ENCODE results near the gene RMRP. TPM values are rescaled to one million over a fixed set of nuclear protein-coding genes. Genes with fewer than 3 reads are reported as not detected.
A peak's percentile ranks its signal among the peaks of the same experiment; 100 is the strongest.

The RMRP gene
- polyA plus RNA-seq, 1 donor (not counting 4 experiments of a cell fraction or from before 2014, with no cell fraction given): 21.6 TPM

DNA sequence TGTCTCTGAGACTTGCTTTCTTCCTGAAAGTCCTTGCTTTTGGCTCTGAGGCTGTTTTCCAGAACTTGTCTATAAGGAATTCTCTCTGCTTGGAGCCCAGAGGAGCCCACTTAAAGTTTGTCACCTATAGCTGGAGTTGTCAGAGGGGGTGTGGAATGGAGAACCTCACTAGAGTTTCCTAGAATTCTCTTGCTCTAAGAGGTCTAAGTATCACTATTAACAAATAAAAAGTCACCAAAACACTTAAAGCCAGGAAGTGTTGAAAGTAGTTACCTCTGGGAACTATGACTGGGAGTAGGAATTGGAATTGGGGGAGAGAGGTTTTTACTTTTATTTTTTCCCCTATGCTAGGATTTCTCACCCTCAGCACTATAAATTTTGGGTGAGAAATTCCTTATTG is 22.1 kb downstream of the RMRP start:
- H3K9me1 ChIP-seq (ENCODE audit: control insufficient read depth, extremely low read depth, insufficient read depth, low read length): no peaks in the 10 kb centered on the region
- DNase-seq (ENCODE audit: low read depth, low spot score): no peak
- no peaks in the 10 kb centered on the region for H4K20me1 ChIP-seq (ENCODE audit: control insufficient read depth, extremely low read depth, insufficient read depth, low read length)
- no peaks in the 10 kb centered on the region for H3K9me3 ChIP-seq (ENCODE audit: control insufficient read depth, low read depth, low read length)
- H3K36me3 ChIP-seq (ENCODE audit: control insufficient read depth in 2 of 2, extremely low read depth in 1 of 2, insufficient read depth in 2 of 2, low read length in 2 of 2): no peaks in the 10 kb centered on the region
- dilution Hi-C loops (cut with MboI; ENCODE audit: extremely low pct_ligation_motif_present, low sequenced_read_pairs): no loop called here
- no peak overlapping the region for H3K27ac ChIP-seq (ENCODE audit: control insufficient read depth, insufficient read depth, low read length)
- no peaks in the 10 kb centered on the region for H3K79me2 ChIP-seq (ENCODE audit: control insufficient read depth, insufficient read depth, low read length)
- FAIRE-seq: no peak
- no peaks in the 10 kb centered on the region for H3K4me1 ChIP-seq (ENCODE audit: control insufficient read depth, extremely low read depth, insufficient read depth, low read length)
- H2AFZ ChIP-seq (ENCODE audit: control insufficient read depth, low read length): no peak overlapping the region
- H3K27me3 ChIP-seq (ENCODE audit: control insufficient read depth, extremely low read depth, insufficient read depth, low read length): no peaks in the 10 kb centered on the region
- H3K4me2 ChIP-seq (ENCODE audit: control insufficient read depth, extremely low read depth, insufficient read depth, low read depth, low read length): no peak overlapping the region
- no peak overlapping the region for H3K4me3 ChIP-seq (ENCODE audit: control insufficient read depth in 2 of 3, extremely low read depth in 1 of 3, insufficient read depth in 2 of 3, low read depth in 1 of 3, low read length in 3 of 3)
- H3K9ac ChIP-seq (ENCODE audit: control insufficient read depth, extremely low read depth, insufficient read depth, low read length): no peak overlapping the region
- TF ChIP-seq EZH2 (IDR thresholded peaks at IDR 0.05; ENCODE audit: low read length): no peak
- TF ChIP-seq, protein P1, sequence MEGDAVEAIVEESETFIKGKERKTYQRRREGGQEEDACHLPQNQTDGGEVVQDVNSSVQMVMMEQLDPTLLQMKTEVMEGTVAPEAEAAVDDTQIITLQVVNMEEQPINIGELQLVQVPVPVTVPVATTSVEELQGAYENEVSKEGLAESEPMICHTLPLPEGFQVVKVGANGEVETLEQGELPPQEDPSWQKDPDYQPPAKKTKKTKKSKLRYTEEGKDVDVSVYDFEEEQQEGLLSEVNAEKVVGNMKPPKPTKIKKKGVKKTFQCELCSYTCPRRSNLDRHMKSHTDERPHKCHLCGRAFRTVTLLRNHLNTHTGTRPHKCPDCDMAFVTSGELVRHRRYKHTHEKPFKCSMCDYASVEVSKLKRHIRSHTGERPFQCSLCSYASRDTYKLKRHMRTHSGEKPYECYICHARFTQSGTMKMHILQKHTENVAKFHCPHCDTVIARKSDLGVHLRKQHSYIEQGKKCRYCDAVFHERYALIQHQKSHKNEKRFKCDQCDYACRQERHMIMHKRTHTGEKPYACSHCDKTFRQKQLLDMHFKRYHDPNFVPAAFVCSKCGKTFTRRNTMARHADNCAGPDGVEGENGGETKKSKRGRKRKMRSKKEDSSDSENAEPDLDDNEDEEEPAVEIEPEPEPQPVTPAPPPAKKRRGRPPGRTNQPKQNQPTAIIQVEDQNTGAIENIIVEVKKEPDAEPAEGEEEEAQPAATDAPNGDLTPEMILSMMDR (optimal IDR thresholded peaks at IDR 0.05 in 1 of 3, IDR thresholded peaks at IDR 0.05 in 1 of 3, conservative IDR thresholded peaks at IDR 0.05 in 1 of 3; ENCODE audit: extremely low read depth in 1 of 3, insufficient read depth in 2 of 3, low read length in 3 of 3): no peak

DNA sequence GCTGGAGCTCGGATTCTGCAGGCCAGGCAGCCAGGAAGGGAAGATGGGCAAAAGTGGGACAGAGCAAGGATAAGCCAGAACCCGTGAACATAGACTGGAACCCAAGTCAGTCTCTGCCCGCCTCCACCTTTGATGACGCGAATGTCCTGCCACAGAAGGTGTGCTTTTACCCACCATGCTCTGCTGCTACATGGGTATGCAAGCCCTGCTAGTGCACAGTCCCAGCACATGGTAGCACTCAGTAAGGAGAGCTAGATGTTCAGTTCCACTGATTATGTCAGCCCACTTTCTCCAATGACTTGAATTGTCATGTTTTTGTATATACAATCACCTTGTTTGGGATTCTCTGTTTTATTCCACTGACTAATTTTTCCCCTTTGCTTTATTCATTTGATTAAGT is 28.2 kb downstream of the RMRP start:
- H3K79me2 ChIP-seq (ENCODE audit: control insufficient read depth, insufficient read depth, low read length): no peaks in the 10 kb centered on the region
- no peaks in the 10 kb centered on the region for H3K4me1 ChIP-seq (ENCODE audit: control insufficient read depth, extremely low read depth, insufficient read depth, low read length)
- FAIRE-seq (peak; percentile 9), DNase-seq (ENCODE audit: low read depth, low spot score) (no peak)
- no peak overlapping the region for H3K4me3 ChIP-seq (ENCODE audit: control insufficient read depth in 2 of 3, extremely low read depth in 1 of 3, insufficient read depth in 2 of 3, low read depth in 1 of 3, low read length in 3 of 3)
- H3K9me1 ChIP-seq (ENCODE audit: control insufficient read depth, extremely low read depth, insufficient read depth, low read length): no peaks in the 10 kb centered on the region
- H2AFZ ChIP-seq (ENCODE audit: control insufficient read depth, low read length): no peak overlapping the region
- TF ChIP-seq EZH2 (IDR thresholded peaks at IDR 0.05; ENCODE audit: low read length): no peak
- TF ChIP-seq, protein P1 (optimal IDR thresholded peaks at IDR 0.05 in 1 of 3, IDR thresholded peaks at IDR 0.05 in 1 of 3, conservative IDR thresholded peaks at IDR 0.05 in 1 of 3; ENCODE audit: extremely low read depth in 1 of 3, insufficient read depth in 2 of 3, low read length in 3 of 3): no peak
- H3K4me2 ChIP-seq (ENCODE audit: control insufficient read depth, extremely low read depth, insufficient read depth, low read depth, low read length): no peak overlapping the region
- dilution Hi-C loops (cut with MboI; ENCODE audit: extremely low pct_ligation_motif_present, low sequenced_read_pairs): no loop called here
- H3K36me3 ChIP-seq (ENCODE audit: control insufficient read depth in 2 of 2, extremely low read depth in 1 of 2, insufficient read depth in 2 of 2, low read length in 2 of 2): no peaks in the 10 kb centered on the region
- no peaks in the 10 kb centered on the region for H4K20me1 ChIP-seq (ENCODE audit: control insufficient read depth, extremely low read depth, insufficient read depth, low read length)
- H3K27me3 ChIP-seq (ENCODE audit: control insufficient read depth, extremely low read depth, insufficient read depth, low read length): no peaks in the 10 kb centered on the region
- H3K27ac ChIP-seq (ENCODE audit: control insufficient read depth, insufficient read depth, low read length): no peak overlapping the region
- H3K9ac ChIP-seq (ENCODE audit: control insufficient read depth, extremely low read depth, insufficient read depth, low read length): no peak overlapping the region
- no peaks in the 10 kb centered on the region for H3K9me3 ChIP-seq (ENCODE audit: control insufficient read depth, low read depth, low read length)

Measured in keratinocyte (primary cell).